Activated CD8-positive, alpha-beta memory T cell treated with anti-CD3 and anti-CD28 coated beads, Interleukin-2, amount 50 U/mL, for 1 hour (primary cell): ENCODE measurements around the gene UBR4.

Source experiments
- DNase-seq: peaks from one replicate; pipeline ENCODE4 v3.0.0-alpha.2; 2020; ENCODE audit errors: extremely low read depth

The UBR4 gene

DNA sequence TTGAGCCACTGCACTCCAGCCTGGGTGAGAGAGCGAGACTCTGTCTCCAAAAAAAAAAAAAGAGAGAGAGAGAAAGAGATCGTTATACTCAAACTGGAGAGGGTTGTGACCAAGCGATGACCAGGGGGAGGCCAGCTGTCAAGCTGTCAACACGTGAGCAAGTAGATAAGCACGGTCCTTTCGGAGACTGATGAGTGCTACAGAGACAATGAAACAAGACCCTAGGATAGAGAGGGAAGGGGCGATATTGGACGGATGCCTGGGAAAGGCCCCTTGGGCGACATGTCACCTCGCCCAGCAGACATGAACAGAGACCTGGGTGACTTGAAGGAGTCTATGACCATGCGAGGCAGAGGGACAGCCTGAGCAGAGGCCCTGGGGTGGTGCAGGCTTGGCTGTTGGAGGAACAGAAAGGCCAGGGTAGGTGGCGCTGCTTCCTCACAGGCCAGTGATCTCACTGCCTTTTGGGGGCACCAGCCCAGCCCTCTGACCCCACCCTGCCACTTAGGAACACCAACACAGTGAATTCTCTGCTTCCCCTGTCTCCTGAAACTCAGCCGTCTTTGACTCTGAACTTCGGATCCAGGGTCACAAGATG lies 152.8 kb downstream of the UBR4 start:
- DNase-seq, result no peak

DNA sequence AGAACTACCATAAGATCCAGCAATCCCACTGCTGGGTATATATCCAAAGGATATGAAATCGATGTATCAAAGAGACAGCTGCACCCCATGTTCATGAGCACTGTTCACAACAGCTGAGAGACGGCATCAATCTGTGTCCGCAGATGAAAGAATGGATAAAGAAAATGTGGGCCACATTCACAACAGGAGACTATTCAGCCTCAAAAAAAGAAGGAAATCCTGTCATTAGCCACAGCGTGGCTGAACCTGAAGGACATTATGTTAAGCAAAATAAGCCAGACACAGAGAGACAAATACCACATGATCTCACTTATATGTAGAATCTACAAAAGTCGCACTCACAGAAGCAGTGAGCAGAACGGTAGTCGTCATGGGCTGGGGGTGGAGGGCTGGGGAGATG lies 154.4 kb downstream of the UBR4 start:
- no peak for DNase-seq

DNA sequence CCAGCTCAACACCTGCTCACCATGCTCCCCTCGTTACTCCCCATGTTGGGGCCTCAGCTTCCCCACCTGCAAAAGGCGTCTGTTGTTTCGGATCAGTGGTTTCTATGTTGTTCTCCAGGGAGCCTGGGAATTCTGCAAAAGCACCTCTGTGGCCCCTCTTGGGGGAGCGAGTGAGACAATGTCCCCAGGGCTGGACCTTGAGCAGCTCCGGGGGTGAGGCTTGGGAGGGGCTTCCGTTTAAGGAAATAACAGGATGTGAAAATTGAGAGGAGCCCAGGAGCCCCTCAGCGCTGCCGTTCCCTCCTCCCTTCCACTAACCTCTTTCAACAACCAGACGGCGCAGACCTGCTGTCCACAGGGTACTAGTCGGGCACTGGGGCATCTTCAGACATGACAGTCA lies 155.1 kb downstream of the UBR4 start:
- no peak for DNase-seq

DNA sequence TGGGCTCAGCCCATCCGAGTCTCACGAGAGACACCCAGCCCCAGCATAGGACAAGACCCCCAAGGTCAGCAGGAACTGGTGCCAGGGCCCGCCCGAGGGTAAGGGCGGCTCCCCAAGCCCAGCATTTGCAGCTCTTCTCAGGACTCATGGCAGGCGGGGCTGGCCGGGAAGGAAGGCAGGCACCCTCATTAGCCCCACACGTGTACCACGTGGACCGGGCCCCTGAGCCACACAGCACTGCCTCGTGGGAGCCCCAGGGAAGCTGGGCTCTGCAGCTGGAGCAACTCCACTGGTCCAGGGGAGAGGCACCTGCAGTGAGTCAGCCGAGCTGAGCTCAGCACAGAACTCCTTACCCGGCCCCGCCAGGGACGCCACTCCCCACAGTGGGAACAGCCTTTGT lies 155.8 kb downstream of the UBR4 start:
- no peak for DNase-seq

DNA sequence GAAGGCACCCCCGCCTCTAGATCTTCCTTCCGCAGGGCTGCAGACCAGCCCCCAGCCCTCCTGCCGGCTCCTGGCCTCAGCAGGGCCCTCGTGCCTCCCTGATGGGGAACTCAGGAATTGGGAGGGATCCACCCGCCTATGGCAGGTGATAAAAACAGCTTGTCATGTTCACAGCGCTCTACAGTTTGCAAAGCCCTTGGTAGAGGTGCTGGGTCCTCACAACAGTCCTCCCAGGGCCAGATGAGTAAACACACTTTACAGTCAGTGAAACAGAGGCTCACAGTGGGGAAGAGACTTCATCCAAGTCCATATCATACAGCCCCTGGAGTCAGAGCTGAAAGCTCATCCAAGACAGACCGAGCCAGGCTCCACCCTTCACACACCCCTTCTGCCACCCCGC lies 156.6 kb downstream of the UBR4 start:
- DNase-seq, result no peak

DNA sequence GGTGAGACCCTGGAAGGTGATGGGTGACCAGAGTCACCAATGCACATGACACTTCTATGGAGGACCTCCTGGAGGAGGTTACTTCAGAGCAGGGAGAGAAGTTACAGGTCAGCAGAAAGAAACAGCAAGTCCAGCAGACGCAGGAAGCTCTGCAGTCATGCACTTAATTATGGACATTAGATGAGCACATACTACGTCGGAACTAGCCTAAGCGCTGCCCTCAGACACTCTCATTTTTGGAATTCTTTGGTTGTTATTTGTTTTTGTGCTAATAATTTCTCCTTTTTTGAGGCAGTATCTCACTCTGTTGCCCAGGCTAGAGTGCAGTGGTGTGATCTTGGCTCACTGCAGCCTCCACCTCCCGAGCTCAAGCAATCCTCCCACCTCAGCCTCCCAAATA lies 160.3 kb downstream of the UBR4 start:
- no peak for DNase-seq

DNA sequence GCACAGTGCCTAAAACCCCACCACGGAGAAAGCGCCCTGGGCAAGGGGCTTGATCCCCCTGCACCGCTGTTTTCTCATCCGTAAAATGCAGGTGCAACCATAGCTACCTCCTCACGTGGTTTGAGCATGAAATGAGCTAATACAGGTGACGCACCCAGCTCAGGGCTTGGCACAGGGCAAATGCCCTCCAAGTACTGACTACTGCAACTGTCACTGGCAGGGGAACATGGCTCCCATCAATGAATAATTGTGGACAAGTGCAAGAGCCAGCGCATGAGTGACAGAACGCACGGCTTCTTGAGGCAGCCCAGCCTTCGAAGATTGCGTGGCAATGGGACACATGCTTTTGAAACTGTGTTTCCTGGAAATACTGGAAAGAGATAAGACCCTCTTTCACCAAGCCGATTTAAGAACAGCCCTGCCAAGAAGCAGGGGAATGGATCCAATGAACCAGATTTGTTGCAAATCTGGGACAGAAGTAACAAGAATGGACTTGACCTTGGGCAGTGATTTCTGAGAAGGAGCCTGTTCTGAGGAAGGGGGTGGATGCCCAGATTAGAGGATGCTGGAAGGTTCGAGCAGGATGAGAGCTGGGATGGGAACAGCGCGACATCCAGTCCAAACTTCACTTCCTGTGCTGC lies 160.8 kb downstream of the UBR4 start:
- no peak for DNase-seq

DNA sequence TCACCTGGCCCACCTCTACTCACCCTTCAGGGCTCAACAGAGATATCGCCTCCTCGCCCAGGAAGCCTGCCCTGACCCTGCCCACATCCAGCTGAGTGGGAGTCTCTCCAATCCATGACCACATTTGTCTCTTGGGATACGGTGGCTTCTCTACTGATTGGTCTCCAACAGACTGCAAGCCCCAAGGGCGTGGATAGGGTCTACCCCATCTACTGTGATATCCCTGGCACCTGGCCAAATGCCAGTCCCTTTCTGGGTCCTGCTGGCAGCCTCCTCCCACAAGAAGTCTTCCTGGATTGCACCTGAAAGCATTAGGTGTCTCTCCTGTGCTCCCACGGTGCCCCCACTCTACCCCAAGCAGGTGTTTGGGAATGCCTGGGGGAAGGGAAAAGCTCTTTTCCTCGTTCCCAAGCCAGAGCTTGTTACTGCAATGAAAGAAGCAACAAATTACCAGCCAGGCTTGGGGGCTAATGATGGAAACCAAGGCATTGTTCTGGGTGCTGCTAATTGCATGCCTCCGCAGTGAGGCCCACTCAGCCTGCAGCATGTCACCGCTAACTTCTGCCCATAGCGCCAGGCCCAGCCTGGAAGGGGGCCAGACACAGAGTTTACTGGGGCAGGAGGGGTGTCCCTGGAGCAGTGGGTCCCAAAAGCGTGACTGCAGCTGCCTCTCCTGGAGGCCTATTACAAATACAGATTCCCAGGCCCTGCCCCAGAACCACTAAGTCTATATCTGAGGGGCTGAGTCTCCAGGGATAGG lies 162.9 kb downstream of the UBR4 start:
- DNase-seq, result no peak

DNA sequence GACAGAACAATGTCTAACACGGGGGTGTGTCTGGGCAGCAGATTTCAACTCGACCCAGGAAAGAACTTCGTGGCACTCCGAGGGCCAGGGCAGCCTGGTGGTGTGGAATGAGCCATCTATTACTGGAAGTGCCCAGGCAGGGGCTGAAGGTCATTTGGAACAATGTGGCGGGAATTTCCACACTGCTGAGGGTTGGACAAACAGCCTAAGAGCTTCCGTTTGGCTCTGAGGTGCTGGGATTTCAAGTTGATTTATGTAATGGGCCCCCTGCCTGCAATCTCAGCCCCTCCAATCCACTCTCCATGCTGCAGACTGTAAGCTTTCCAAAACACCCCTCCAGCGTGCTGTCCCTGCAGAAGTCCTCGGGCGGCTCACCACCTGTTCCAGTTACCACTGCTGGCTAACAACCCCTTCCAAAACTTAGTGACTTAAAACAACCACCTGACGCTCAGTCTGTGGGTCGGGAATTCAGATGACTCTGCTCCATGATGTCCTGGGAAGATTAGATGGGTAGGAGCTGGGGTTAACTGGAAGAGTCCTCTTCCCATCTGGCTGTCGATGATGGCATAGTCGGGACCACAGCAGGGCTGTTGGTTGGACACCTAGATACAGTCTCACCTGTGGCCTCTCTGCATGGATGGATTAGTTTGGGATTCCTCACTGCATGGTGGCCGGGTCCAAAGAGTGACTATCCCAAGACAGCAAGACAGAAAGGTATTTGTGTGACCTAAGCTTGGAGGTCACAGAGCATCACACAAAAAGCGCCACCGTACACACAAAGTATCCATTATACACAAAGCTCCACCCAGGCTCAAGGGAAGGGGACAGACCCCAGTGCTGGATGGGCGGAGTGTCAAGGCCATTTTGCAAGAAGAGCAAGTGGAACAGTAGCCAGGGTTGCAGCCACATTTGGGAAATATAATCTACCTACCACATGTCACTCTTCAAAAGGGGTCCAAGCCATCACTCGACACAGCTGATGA lies 163.9 kb downstream of the UBR4 start:
- no peak for DNase-seq

DNA sequence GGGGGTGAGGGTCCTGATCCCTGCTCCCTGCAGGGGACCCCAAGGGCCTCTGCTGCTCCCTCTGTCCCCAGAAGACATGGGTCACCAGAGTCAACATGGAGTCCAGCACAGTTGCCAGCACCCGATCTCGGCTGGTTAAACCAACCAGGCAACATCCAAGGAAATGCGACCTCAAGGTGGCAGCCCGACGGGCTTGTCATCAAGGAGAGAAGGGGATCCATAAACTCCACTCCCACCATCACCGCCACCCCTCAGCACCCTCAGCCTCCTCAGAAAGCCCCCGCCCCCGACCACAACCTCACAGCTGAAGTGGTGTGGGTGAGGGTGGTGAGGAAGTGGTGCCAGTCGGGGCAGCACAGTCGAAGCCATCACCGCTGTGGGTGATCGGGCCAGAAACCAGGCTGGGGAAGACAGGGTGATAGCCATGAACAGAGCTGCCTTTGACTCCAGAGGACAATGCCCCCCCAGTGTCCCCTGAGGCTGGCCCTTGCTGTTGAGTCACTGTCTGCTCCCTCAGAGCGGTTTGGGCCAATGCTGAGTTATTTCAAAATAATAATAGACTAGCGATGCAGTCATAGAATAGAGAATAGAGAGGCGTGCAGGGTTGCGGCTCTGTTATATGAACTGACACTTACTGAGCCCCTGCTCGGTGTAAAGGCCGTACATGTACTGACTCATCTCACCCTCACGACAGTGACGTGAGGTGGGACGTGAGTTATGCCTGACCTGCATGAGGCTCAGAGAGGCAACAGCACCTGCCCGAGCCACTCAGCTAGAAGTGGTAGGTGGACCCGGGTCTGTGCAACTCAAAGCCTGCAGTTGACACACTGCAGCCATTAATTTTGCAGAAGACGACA lies 164.9 kb downstream of the UBR4 start:
- DNase-seq, result no peak

DNA sequence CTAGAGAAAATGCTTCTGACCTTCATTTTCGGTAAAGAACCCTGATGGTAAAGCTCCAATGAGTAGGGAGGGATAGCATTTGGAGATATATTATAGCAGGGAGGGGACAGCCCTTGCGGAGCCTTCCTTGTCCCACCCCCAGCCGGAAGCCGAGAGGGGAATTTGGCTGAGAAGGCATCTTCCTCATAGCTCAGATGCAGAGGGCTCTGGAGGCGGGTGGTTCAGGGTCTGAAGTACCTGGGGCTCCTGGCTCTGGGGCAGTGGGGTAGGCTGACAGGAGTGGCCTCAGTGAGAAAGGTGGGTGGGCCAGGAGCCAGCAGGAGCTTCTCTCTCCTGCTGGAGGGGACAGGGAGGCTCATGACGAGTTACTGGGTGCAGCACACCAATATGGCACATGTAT lies 165.6 kb downstream of the UBR4 start:
- no peak for DNase-seq

DNA sequence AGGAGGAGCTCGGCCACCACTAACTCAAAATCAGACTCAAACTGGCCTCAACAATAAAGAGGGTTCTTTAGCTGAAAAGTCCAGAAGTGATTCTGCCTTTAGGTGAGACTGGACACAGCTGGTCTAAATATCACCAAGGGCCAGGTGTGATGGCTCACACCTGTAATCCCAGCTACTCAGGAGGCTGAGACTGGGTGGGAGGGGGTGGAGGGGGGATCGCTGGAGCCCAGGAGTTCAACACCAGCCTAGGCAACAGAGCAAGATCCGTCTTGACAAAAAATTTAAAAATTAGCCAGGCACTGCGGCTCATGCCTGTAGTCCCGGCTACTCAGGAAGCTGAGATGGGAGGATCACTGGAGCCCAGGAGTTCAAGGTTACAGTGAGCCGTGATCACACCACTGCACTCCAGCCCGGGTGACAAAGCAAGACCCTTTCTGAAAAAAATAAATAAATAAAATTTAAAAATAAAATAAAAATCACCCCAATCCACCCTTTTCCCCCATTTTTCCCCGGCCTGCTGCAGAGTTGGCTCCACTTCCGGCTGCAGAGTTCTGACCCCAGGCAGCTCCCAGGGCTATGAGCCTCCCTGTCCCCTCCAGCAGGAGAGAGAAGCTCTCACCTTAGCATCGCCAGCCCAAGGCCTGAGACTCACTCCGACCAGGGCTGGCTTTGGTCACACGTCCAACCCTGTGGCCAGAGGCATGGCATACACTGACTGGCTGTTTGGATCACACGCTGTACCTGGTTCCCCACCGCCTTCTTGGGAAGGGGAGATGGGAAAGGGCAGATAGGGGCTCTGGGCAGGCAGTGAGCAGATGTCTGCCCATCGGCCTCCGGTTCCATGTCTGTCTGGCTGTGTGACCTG lies 166.3 kb downstream of the UBR4 start:
- no peak for DNase-seq

DNA sequence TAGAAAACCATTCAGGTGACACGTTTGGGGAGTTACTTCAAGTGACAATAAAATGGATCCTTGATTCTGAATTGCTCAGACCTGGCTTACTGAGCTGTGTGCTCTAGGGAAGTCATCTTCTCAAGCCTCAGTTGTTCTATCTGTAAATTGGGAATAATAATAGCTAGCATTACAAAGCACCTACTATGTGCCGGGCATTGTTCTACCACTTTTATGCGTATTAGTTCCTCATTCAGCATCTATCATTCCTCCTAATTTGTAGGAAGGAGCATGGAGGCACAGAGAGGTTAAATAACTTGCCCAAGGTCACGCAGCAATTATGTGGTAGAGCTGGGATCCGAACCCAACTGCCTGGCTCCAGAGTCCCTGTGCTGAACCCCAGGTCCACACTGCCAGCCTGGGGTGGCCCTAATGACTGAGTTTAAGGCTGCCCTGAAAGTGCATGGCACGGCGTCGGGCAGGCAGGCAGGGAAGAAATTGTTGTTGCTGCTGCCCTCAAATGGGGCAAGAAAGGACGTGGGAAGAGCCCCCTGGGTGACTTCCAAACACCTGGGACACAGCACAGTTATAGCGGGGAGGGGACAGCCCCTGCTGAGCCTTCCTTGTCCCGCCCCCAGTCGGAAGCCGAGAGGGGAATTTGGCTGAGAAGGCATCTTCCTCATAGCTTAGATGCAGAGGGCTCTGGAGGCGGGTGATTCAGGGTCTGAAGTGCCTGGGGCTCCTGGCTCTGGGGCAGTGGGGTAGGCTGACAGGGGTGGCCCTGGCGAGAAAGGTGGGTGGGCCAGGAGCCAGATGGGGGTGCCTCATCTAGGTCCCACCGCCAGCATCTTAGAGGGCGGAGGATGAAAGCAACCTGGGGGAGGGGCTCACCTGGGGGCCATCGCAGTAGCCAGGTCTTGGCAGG lies 167.1 kb downstream of the UBR4 start:
- DNase-seq, result no peak

DNA sequence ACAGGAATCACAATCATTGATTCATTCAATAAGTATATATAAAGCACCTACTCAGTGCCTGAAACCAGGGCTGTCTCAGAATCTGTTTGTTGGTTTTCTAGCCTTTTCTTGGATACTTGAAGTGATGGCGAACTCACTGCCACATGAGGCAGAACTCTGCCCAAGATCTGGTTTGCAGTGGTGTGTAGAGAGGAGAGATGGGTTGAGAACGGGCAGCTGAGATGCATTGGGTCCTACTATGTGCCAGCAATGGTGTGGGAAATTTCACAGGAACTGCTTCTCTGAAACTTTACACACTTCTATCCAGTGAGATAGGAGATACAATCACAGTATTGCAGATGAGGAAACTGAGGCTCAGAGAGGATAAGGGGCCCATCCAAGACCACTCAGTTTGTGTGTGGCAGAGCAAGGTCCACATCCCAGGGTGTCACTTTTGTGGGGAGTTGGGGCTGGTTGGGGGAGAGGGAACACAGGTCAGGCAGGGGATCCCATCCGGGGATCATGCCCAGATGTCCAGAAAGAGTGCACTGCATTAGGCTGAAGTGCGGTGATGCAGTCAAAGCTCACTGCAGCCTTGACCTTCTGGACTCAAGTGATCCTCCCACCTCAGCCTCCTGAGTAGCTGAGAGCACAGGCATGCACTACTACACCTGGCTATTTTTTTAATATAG lies 169.9 kb downstream of the UBR4 start:
- no peak for DNase-seq

DNA sequence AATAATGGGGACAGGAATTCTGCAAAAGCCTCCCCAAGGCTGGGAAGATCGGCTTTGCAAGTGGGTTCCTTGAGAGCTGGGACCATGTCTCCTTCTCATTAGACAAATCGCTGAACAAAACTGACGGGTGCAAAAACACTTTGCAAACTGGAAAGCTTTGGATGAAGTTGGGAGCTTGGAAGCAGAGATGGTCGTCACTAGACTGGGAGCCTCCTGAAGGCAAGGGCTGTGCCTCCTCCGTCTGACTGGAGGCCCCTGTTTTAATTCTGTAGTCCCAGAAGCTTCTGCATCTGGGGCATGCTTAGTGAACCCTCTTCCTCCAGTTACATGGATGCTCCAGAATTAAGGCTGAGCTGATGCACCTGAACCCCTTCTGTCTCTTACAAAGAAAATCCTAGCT lies 171.3 kb downstream of the UBR4 start:
- DNase-seq, result no peak

DNA sequence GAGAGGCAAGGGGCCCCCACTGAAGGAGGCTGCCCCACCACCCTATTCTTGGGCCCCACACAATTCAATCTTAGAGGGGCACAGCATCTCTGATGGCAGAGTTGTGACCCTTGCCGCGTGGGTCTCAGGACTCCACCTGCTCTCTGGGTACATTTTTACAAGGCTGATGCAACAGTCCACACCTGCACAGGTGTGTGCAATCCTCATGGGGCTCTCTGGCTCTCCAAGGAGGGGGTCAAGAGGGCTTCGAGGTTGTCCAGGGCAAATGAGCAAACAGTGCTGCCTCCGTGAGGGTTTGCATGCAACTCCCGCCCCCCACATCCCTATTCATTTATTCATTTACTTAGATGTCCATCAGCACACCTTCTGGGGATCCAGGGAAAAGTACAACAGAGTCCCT lies 172.0 kb downstream of the UBR4 start:
- DNase-seq, result no peak

DNA sequence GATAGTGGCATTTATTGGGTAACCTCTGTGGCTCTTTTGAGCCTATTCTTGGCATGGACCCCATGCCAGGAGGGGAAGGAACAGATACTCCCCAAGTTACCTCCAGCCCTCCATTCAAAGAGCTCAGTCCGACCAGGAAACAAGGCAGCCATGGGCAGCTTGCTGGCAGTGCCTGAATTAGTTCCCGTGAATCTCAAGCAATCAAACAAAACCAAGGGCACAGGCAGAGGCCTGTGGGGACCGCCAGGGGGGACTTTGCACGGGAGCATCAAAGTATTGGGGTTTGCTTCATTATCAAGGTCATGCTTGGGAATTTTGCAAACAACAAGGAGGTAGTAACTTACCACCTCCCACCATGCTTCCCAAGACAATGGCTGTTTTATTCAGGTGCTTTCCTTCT lies 172.4 kb downstream of the UBR4 start:
- no peak for DNase-seq

DNA sequence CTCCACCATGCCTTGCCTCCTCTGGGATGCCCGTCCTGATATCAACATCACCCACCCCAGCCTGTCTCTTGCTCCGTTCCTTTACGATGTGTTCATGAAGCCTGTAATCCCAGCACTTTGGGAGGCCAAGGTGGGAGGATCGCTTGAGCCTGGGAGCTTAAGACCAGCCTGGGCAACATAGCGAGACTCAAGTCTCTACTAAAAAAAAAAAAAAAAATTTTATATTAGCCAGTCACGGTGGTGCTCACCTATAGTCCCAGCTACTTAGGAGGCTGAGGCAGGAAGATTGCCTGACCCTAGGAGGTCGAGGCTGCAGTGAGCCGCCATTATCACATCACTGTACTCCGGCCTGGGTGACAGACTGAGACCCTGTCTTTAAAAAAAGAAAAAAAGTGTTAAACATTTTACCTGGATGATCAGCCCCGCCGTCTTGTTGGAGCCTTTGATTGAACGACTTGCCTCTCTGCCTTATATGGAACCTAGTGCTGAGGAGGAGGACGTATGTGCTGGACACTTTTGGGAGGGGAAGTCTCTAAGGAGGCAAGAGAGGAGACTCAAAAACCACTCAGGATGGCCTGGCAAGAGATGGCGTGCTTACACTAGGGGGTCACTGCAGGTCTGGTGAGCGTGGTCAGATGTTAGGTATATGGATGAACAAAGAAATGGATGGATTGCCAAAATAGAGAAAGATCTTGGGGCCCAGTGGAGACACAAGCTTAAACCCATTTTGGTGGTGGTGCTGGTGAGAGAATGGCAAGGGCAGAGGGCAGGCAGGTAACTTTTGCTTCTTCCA lies 173.1 kb downstream of the UBR4 start:
- DNase-seq, result no peak
